Measurements from ENCODE around the gene MEDAG.

DNA sequence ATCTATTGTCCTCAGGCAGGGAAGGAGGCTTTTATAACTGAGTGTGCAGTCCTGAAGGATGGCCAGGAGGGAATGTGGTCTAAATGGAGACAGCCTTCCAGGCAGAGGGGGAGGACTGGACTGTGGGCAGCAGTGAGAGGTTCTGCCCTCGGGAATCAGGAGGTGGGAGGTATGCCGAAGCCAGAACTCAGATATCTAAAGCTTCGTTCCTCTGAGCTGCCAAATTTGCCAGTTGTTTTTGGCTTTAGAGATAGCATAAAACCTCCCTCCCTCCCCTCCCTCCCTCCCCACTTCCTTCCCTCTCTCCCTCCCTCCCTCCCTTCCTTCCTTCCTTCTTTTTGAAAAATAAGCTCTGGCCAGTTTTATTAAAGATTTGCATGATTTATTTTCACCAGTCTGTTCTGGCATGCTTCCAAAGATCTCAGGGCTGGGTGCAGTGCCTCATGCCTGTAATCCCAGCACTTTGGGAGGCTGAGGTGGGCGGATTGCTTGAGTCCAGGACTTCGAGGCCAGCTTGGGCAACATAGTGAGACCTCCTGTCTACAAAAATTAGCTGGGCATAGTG, 2.4 kb downstream of the MEDAG start:
- TF ChIP-seq, protein P1, sequence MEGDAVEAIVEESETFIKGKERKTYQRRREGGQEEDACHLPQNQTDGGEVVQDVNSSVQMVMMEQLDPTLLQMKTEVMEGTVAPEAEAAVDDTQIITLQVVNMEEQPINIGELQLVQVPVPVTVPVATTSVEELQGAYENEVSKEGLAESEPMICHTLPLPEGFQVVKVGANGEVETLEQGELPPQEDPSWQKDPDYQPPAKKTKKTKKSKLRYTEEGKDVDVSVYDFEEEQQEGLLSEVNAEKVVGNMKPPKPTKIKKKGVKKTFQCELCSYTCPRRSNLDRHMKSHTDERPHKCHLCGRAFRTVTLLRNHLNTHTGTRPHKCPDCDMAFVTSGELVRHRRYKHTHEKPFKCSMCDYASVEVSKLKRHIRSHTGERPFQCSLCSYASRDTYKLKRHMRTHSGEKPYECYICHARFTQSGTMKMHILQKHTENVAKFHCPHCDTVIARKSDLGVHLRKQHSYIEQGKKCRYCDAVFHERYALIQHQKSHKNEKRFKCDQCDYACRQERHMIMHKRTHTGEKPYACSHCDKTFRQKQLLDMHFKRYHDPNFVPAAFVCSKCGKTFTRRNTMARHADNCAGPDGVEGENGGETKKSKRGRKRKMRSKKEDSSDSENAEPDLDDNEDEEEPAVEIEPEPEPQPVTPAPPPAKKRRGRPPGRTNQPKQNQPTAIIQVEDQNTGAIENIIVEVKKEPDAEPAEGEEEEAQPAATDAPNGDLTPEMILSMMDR (IDR thresholded peaks at IDR 0.05) = no peak
- TF ChIP-seq POLR2A (IDR thresholded peaks at IDR 0.05) = no peak

Measured in Peyer's patch (tissue), 4 donors.